HepG2 (cell line): ENCODE results near the gene PYY. TPM values are rescaled to one million over a fixed set of nuclear protein-coding genes. Genes with fewer than 3 reads are reported as not detected.
"Not testable (repeated sequence)": the region's sequence is repeated elsewhere in the genome, so short reads cannot be mapped to it uniquely, and the experiment has no call there.

Source experiments
- ATAC-seq: fragments of 200-7000 bp; cut with Tn5 transposase; 3 replicates; pipeline ENCODE4 v1.9.1; 2020; ENCODE audit warnings: mild to moderate bottlenecking, moderate library complexity
- BruUV-seq: library from RNA; stranded (reverse); fragments of 400-500 nt; replicated peaks from 2 replicates; lab custom pipeline; 2021; lab: Mats Ljungman, UMichigan
- CTCF ChIA-PET: fragments of 300-600 bp; formaldehyde crosslinking; extraction: SDS; loops from one replicate; lab custom pipeline; 2021; ENCODE audit warnings: low total read pairs, inconsistent platforms, low intra/inter-chr PET ratio; lab: Yijun Ruan, JAX
- POLR2A ChIA-PET: fragments of 350-600 bp; sonication (Branson Sonifier 250); formaldehyde crosslinking; loops from one replicate; lab custom pipeline; 2020; ENCODE audit warnings: antibody characterized with exemption, inconsistent platforms; lab: Yijun Ruan, JAX
- DNase-seq: peaks from one replicate; pipeline ENCODE4 v3.0.0-alpha.2; 2015; ENCODE audit warnings: low spot score
- FAIRE-seq: peaks from 3 replicates; lab custom pipeline; 2011; peaks lifted over from hg19 to GRCh38; lab: Jason Lieb, UNC
- H2AFZ ChIP-seq: one replicate; pipeline ENCODE4 v1.6.1; 2011; ENCODE audit warnings: low read length, inconsistent platforms
- H3K27ac ChIP-seq: fragments of 300-600 bp; 3 replicates; pipeline ENCODE4 v1.8.0; 2011; ENCODE audit warnings: mixed run types, mild to moderate bottlenecking, mixed read lengths, low read length, inconsistent platforms; ENCODE audit not compliant: insufficient read depth; ENCODE audit errors: extremely low read length
- H3K27me3 ChIP-seq, 2 experiments: fragments of 200-600 bp in 1 of 2; 2 replicates in 1 of 2; 3 replicates in 1 of 2; pipeline versions ENCODE4 v1.6.0 to v1.8.0; 2011; ENCODE audit warnings: low read length in 2 of 2, mild to moderate bottlenecking in 2 of 2, moderate library complexity in 2 of 2, inconsistent platforms in 1 of 2; ENCODE audit not compliant: insufficient read depth in 2 of 2, control insufficient read depth in 1 of 2
- H3K36me3 ChIP-seq, 2 experiments: fragments of 200-600 bp in 1 of 2; replicated peaks in 1 of 2; 2 replicates in 1 of 2; 3 replicates in 1 of 2; pipeline versions ENCODE4 v1.5.1 to v1.8.0; 2011; ENCODE audit warnings: low read length in 2 of 2, inconsistent platforms in 1 of 2; ENCODE audit not compliant: insufficient read depth in 2 of 2, control insufficient read depth in 1 of 2
- H3K4me1 ChIP-seq: 2 replicates; pipeline ENCODE4 v1.5.1; 2012; ENCODE audit warnings: low read length, inconsistent platforms; ENCODE audit not compliant: insufficient read depth
- H3K4me2 ChIP-seq: 2 replicates; pipeline ENCODE4 v1.6.0; 2011; ENCODE audit warnings: low read depth, low read length, inconsistent platforms
- H3K4me3 ChIP-seq, 3 experiments: fragments of 200-600 bp in 1 of 3; sonication (generic), shearing (Covaris generic) in 1 of 3; replicated peaks in 1 of 3; 2 replicates each; pipeline ENCODE4 v1.5.1; 2011 to 2016; ENCODE audit warnings: low read length in 3 of 3, inconsistent platforms in 2 of 3, low read depth in 2 of 3, mild to moderate bottlenecking in 2 of 3, control low read depth in 1 of 3, mixed read lengths in 1 of 3; ENCODE audit not compliant: insufficient read depth in 1 of 3
- H3K79me2 ChIP-seq: one replicate; pipeline ENCODE4 v1.6.1; 2011; ENCODE audit warnings: low read length, inconsistent platforms; ENCODE audit not compliant: insufficient read depth
- H3K9ac ChIP-seq: 2 replicates; pipeline ENCODE4 v1.6.0; 2011; ENCODE audit warnings: mild to moderate bottlenecking, low read depth, low read length, inconsistent platforms; ENCODE audit not compliant: insufficient read depth
- H3K9me3 ChIP-seq: 2 replicates; pipeline ENCODE4 v1.5.1; 2012; ENCODE audit warnings: mild to moderate bottlenecking, low read length
- H4K20me1 ChIP-seq: 2 replicates; pipeline ENCODE4 v1.6.0; 2011; ENCODE audit warnings: inconsistent platforms, mild to moderate bottlenecking, low read length, moderate library complexity; ENCODE audit not compliant: insufficient read depth
- FOSL2 ChIP-seq: sonication (generic); formaldehyde crosslinking; IDR thresholded peaks from 2 replicates; pipeline ENCODE4 v1.4.0; 2020; ENCODE audit warnings: missing genetic modification reagents
- FOXK1 ChIP-seq: sonication (generic); formaldehyde crosslinking; IDR thresholded peaks from 2 replicates; pipeline ENCODE4 v1.4.0; 2020; ENCODE audit warnings: low read depth, missing genetic modification reagents, borderline replicate concordance
- MEIS2 ChIP-seq: sonication (generic); formaldehyde crosslinking; IDR thresholded peaks from 2 replicates; pipeline ENCODE4 v1.9.0; 2021; ENCODE audit warnings: mild to moderate bottlenecking, missing genetic modification reagents
- MIER3 ChIP-seq: IDR thresholded peaks from 2 replicates; pipeline ENCODE4 v1.6.1; 2016; ENCODE audit warnings: missing compliant biosample characterization, borderline replicate concordance
- RFX1 ChIP-seq: fragments of 450-650 bp; IDR thresholded peaks from 2 replicates; pipeline ENCODE4 v1.6.1; 2017
- RNF2 ChIP-seq: fragments of 450-650 bp; conservative IDR thresholded peaks from 2 replicates; pipeline ENCODE4 v1.6.1; 2016; ENCODE audit warnings: low read depth
- ZNF333 ChIP-seq: sonication (generic); formaldehyde crosslinking; IDR thresholded peaks from 2 replicates; pipeline ENCODE4 v1.4.0; 2020; ENCODE audit warnings: mild to moderate bottlenecking, missing genetic modification reagents, borderline replicate concordance
- ZNF614 ChIP-seq: IDR thresholded peaks from 2 replicates; pipeline ENCODE4 v1.6.1; 2018; ENCODE audit warnings: missing biosample characterization, missing genetic modification reagents, inconsistent platforms, borderline replicate concordance
- ZNF878 ChIP-seq: sonication (generic); formaldehyde crosslinking; IDR thresholded peaks from 2 replicates; pipeline ENCODE4 v1.8.1; 2023; ENCODE audit warnings: mild to moderate bottlenecking, missing genetic modification reagents, moderate library complexity
- WGBS: methylation state at CpG from one replicate; pipeline ENCODE4 v1.1.6; 2017; ENCODE audit warnings: low lambda C conversion rate; 5-methylcytosine and 5-hydroxymethylcytosine counted together
- in situ Hi-C: cut with HindIII; loops from 2 replicates; pipeline ENCODE4 v1.10.0; 2017; ENCODE audit warnings: low pct_unique_long_range_greater_than_20kb; ENCODE audit not compliant: extremely low pct_ligation_motif_present
- intact Hi-C: fragments of 100-400 bp; cut with micrococcal nuclease; formaldehyde crosslinking; loops from one replicate; pipeline ENCODE4 v1.10.0; 2022; ENCODE audit not compliant: unreplicated experiment
- polyA plus RNA-seq, 8 experiments: library from polyadenylated mRNA; depleted of rRNA in 3 of 8; stranded (reverse) in 7 of 8; unstranded in 1 of 8; fragments of >200 nt; fragmentation: Illumina TruSeq in 4 of 8; extraction: Trizol in 4 of 8; gene quantifications; 2 replicates each; pipeline versions ENCODE4 v1.2.1 to v1.2.3, GENCODE V29; 2011 to 2016; ENCODE audit warnings: low read depth in 4 of 8, missing spikeins in 1 of 8, mixed read lengths in 1 of 8; ENCODE audit not compliant: insufficient read depth in 1 of 8
- total RNA-seq, 5 experiments: library from RNA; depleted of rRNA; stranded (reverse); fragments of >200 nt; fragmentation: Illumina TruSeq; extraction: Trizol; gene quantifications; 2 replicates each; pipeline ENCODE4 v1.2.3, GENCODE V29; 2016; ENCODE audit warnings: low read depth in 1 of 5
- TF ChIP-seq, protein P1 (sequence below): sonication (generic); formaldehyde crosslinking; IDR thresholded peaks from 2 replicates; pipeline ENCODE4 v1.5.0; 2020; ENCODE audit warnings: mild to moderate bottlenecking, missing genetic modification reagents
- TF ChIP-seq, protein P2 (sequence below): sonication (generic); formaldehyde crosslinking; IDR thresholded peaks from 2 replicates; pipeline ENCODE4 v1.5.1; 2020; ENCODE audit warnings: mild to moderate bottlenecking, missing genetic modification reagents, moderate library complexity
- TF ChIP-seq, protein P3 (sequence below): sonication (generic); formaldehyde crosslinking; IDR thresholded peaks from 2 replicates; pipeline ENCODE4 v1.4.0; 2020; ENCODE audit warnings: missing genetic modification reagents

Gene PYY
- total and polyA plus RNA-seq, 2 of the 13 experiments (the other 11 are each of a cell fraction or from before 2014, with no cell fraction given), result 0.25 TPM; not detected in 1

DNA sequence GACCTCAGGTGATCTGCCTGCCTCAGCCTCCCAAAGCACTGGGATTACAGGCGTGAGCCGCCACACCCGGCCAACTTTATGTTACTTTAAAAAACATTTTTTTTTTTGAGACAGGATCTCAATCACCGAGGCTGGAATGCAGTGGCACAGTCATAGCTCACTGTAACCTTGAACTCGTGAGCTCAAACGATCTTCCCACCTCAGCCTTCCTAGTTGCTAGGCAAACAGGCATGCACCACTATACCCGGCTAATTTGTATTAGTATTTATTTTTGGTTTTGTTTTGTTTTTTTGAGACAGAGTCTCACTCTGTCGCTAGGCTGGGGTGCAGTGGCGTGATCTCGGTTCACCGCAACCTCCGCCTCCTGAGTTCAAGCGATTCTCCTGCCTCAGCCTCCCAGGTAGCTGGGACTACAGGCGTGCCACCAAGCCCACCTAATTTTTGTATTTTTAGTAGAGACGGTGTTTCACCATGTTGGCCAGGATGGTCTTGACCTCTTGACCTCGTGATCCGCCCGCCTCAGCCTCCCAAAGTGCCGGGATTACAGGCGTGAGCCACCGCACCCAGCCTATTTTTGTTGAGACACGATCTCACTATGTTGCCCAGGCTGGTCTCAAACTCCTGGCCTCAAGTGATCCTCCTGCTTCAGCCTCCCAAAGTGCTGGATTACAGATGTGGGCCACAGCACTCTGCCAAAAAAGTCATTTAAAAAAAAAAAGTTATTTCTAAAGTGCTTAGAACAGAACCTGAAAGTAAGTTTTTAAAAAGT is 18.9 kb upstream of the PYY start (continued):
- TF ChIP-seq, protein P1, sequence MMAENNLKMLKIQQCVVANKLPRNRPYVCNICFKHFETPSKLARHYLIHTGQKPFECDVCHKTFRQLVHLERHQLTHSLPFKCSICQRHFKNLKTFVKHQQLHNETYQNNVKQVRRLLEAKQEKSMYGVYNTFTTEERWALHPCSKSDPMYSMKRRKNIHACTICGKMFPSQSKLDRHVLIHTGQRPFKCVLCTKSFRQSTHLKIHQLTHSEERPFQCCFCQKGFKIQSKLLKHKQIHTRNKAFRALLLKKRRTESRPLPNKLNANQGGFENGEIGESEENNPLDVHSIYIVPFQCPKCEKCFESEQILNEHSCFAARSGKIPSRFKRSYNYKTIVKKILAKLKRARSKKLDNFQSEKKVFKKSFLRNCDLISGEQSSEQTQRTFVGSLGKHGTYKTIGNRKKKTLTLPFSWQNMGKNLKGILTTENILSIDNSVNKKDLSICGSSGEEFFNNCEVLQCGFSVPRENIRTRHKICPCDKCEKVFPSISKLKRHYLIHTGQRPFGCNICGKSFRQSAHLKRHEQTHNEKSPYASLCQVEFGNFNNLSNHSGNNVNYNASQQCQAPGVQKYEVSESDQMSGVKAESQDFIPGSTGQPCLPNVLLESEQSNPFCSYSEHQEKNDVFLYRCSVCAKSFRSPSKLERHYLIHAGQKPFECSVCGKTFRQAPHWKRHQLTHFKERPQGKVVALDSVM (CRISPR knock-in tag), result peak; percentile 96
- peak; percentile 64 for TF ChIP-seq RFX1
- peak; percentile 79 for TF ChIP-seq FOSL2 (CRISPR knock-in tag)
- TF ChIP-seq ZNF614 (CRISPR knock-in tag), result peak; percentile 87; the same call in 1 of the 2 replicates
- TF ChIP-seq ZNF333 (CRISPR knock-in tag), result 0 out of 2 replicates have a peak, but pooled peaks have one; percentile 46
- 0 out of 2 replicates have a peak, but pooled peaks have one; percentile 29 for TF ChIP-seq FOXK1 (CRISPR knock-in tag)
- TF ChIP-seq, protein P2, sequence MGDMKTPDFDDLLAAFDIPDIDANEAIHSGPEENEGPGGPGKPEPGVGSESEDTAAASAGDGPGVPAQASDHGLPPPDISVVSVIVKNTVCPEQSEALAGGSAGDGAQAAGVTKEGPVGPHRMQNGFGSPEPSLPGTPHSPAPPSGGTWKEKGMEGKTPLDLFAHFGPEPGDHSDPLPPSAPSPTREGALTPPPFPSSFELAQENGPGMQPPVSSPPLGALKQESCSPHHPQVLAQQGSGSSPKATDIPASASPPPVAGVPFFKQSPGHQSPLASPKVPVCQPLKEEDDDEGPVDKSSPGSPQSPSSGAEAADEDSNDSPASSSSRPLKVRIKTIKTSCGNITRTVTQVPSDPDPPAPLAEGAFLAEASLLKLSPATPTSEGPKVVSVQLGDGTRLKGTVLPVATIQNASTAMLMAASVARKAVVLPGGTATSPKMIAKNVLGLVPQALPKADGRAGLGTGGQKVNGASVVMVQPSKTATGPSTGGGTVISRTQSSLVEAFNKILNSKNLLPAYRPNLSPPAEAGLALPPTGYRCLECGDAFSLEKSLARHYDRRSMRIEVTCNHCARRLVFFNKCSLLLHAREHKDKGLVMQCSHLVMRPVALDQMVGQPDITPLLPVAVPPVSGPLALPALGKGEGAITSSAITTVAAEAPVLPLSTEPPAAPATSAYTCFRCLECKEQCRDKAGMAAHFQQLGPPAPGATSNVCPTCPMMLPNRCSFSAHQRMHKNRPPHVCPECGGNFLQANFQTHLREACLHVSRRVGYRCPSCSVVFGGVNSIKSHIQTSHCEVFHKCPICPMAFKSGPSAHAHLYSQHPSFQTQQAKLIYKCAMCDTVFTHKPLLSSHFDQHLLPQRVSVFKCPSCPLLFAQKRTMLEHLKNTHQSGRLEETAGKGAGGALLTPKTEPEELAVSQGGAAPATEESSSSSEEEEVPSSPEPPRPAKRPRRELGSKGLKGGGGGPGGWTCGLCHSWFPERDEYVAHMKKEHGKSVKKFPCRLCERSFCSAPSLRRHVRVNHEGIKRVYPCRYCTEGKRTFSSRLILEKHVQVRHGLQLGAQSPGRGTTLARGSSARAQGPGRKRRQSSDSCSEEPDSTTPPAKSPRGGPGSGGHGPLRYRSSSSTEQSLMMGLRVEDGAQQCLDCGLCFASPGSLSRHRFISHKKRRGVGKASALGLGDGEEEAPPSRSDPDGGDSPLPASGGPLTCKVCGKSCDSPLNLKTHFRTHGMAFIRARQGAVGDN (CRISPR knock-in tag), result peak; percentile 50
- peak; percentile 83; the same call in 1 of the 2 replicates for TF ChIP-seq RNF2
- 0 out of 2 replicates have a peak, but pooled peaks have one; percentile 48 for TF ChIP-seq ZNF878 (CRISPR knock-in tag)
- peak; percentile 53; the same call in 1 of the 2 replicates for TF ChIP-seq MEIS2 (CRISPR knock-in tag)
- TF ChIP-seq, protein P3, sequence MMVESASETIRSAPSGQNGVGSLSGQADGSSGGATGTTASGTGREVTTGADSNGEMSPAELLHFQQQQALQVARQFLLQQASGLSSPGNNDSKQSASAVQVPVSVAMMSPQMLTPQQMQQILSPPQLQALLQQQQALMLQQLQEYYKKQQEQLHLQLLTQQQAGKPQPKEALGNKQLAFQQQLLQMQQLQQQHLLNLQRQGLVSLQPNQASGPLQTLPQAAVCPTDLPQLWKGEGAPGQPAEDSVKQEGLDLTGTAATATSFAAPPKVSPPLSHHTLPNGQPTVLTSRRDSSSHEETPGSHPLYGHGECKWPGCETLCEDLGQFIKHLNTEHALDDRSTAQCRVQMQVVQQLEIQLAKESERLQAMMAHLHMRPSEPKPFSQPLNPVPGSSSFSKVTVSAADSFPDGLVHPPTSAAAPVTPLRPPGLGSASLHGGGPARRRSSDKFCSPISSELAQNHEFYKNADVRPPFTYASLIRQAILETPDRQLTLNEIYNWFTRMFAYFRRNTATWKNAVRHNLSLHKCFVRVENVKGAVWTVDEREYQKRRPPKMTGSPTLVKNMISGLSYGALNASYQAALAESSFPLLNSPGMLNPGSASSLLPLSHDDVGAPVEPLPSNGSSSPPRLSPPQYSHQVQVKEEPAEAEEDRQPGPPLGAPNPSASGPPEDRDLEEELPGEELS (CRISPR knock-in tag), result peak; percentile 80
- 0 out of 2 replicates have a peak, but pooled peaks have one; percentile 45 for TF ChIP-seq MIER3 (CRISPR knock-in tag)

DNA sequence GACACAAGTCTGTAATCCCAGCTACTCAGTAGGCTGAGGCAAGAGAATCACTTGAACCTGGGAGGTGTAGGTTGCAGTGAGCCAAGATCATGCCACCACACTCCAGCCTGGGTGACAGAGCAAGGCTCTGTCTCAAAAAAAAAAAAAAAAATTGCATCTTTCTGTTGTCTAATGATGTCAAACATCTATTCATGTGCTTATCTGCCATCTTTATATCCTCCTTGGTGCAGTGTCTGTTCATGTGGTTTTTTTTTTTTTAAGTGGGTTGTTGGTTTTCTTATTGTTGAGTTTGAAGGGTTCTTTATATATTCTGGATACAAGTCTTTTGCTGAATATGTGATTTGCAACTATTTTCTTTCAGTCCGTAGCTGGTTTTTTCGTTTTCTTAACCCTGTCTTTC is 17.7 kb upstream of the PYY start:
- POLR2A ChIA-PET, in situ Hi-C loops, H4K20me1 ChIP-seq, H3K9ac ChIP-seq, H3K9me3 ChIP-seq, ATAC-seq, intact Hi-C loops, BruUV-seq, H3K79me2 ChIP-seq, FAIRE-seq, H3K4me2 ChIP-seq, H3K27ac ChIP-seq, H3K36me3 ChIP-seq, H3K4me3 ChIP-seq, H2AFZ ChIP-seq, CTCF ChIA-PET, DNase-seq: not testable (repeated sequence)
- WGBS, result 0% methylated on average over 2 of the region's 2 CpGs
- H3K27me3 ChIP-seq, result peaks cover 3 to 36% of the 10 kb centered on the region in 2 experiments; a peak in 3 of 5 replicates
- peaks cover 58% of the 10 kb centered on the region for H3K4me1 ChIP-seq
